SH-SY5Y (cell line): Measurements from ENCODE around the gene ADD1.

Source experiments
- GATA2 ChIP-seq: IDR thresholded peaks from 2 replicates; pipeline ENCODE4 v1.6.1; 2011; ENCODE audit warnings: mild to moderate bottlenecking, low read depth, low read length
- GATA3 ChIP-seq: IDR thresholded peaks from 2 replicates; pipeline ENCODE4 v1.6.1; 2011; ENCODE audit warnings: low read depth, mild to moderate bottlenecking, low read length, moderate library complexity

- TF ChIP-seq GATA2, result no peak
- TF ChIP-seq GATA3, result no peak
Observed at GRCh38 chr4:2906218-2906617, 62.6 kb downstream of the ADD1 start.
